HG03280 (cell line): ENCODE measurements around the gene RNF41.

ENCODE experiments used
- ATAC-seq: cut with Tn5 transposase; IDR thresholded peaks from one replicate; pipeline ENCODE4 v1.9.1; 2021; ENCODE audit warnings: mild to moderate bottlenecking, moderate library complexity; ENCODE audit not compliant: unreplicated experiment

The RNF41 gene

GRCh38 chr12:56244494-56244893 is 22.8 kb upstream of the RNF41 start:
- no peak for ATAC-seq

GRCh38 chr12:56243731-56244181 is 22.0 kb upstream of the RNF41 start:
- no peak for ATAC-seq

- no peak for ATAC-seq
Observed at GRCh38 chr12:56242986-56243385, 21.3 kb upstream of the RNF41 start.

- ATAC-seq, result no peak
Observed at GRCh38 chr12:56241424-56242303, 19.9 kb upstream of the RNF41 start.

GRCh38 chr12:56237552-56237951 is 15.8 kb upstream of the RNF41 start:
- ATAC-seq, result no peak

- no peak for ATAC-seq
Observed at GRCh38 chr12:56236985-56237384, 15.3 kb upstream of the RNF41 start.

GRCh38 chr12:56236091-56236490 is 14.4 kb upstream of the RNF41 start:
- ATAC-seq, result no peak

- ATAC-seq, result no peak
Observed at GRCh38 chr12:56234746-56235436, 13.2 kb upstream of the RNF41 start.

- no peak for ATAC-seq
Observed at GRCh38 chr12:56231184-56231582, 9.5 kb upstream of the RNF41 start.

- no peak for ATAC-seq
Observed at GRCh38 chr12:56230432-56231183, 8.9 kb upstream of the RNF41 start.

- ATAC-seq, result no peak
Observed at GRCh38 chr12:56229916-56230431, 8.3 kb upstream of the RNF41 start, which contains the start of gene SLC39A5. TSS of gene SLC39A5 (plus strand) at chr12:56230051. CDS start at chr12:56231275, 1,224 bp downstream.

GRCh38 chr12:56229082-56229481 is 7.4 kb upstream of the RNF41 start:
- ATAC-seq, result no peak

- ATAC-seq, result no peak
Observed at GRCh38 chr12:56224954-56225353, 3.2 kb upstream of the RNF41 start.

- peak; percentile 81 for ATAC-seq
Observed at GRCh38 chr12:56224102-56224701, 2.5 kb upstream of the RNF41 start, which contains the start of gene NABP2. TSS of gene NABP2 (plus strand) at chr12:56224342. CDS start at chr12:56224857, 515 bp downstream.

GRCh38 chr12:56223571-56224101 is 1.9 kb upstream of the RNF41 start:
- no peak for ATAC-seq

- no peak for ATAC-seq
Observed at GRCh38 chr12:56222531-56222895, 791 bp upstream of the RNF41 start.

- ATAC-seq, result peak; percentile 21
Observed at GRCh38 chr12:56221232-56221756, 428 bp downstream of the RNF41 start.

- ATAC-seq, result no peak
Observed at GRCh38 chr12:56220611-56221231, 1.0 kb downstream of the RNF41 start.

GRCh38 chr12:56219840-56220239 is 1.9 kb downstream of the RNF41 start:
- no peak for ATAC-seq

GRCh38 chr12:56216461-56216860 is 5.3 kb downstream of the RNF41 start:
- no peak for ATAC-seq
